ENCODE results near the gene BAIAP2. TPM values are rescaled to one million over a fixed set of nuclear protein-coding genes. Genes with fewer than 3 reads are reported as not detected.

BAIAP2 gene
- total RNA-seq, 2 donors from 2014 or later, result 9.9 to 15.6 TPM

- Histone ChIP-seq H3K27me3 (replicated peaks; ENCODE audit: insufficient read depth) (no peaks in the 10 kb centered on the region), H3K27ac (no peak overlapping the region), H3K9me3 (no peaks in the 10 kb centered on the region), H3K36me3 (no peaks in the 10 kb centered on the region), H3K4me1 (ENCODE audit: control insufficient read depth in 1 of 2, low read depth in 2 of 2) (peaks cover 13 to 36% of the 10 kb centered on the region in 2 donors), H3K4me3 (no peak overlapping the region)
- DNase-seq (ENCODE audit: low spot score) (no peak), ATAC-seq (ENCODE audit: insufficient number of reproducible peaks, low FRiP score, low read depth) (no peak)
- TF ChIP-seq CTCF (IDR thresholded peaks at IDR 0.05), result no peak
Measured at GRCh38 chr17:81093619-81094508, 58.9 kb downstream of the BAIAP2 start.

- no peaks in the 10 kb centered on the region for H3K27me3 ChIP-seq (replicated peaks; ENCODE audit: insufficient read depth)
- peak overlapping the region; percentile 44 for H3K4me3 ChIP-seq
- no peaks in the 10 kb centered on the region for H3K9me3 ChIP-seq
- peaks cover 13 to 36% of the 10 kb centered on the region in 2 donors for H3K4me1 ChIP-seq (ENCODE audit: control insufficient read depth in 1 of 2, low read depth in 2 of 2)
- DNase-seq (ENCODE audit: low spot score), result peak; percentile 78
- H3K36me3 ChIP-seq, result no peaks in the 10 kb centered on the region
- H3K27ac ChIP-seq, result no peak overlapping the region
- peak; percentile 71 for ATAC-seq (ENCODE audit: insufficient number of reproducible peaks, low FRiP score, low read depth)
- TF ChIP-seq CTCF (IDR thresholded peaks at IDR 0.05), result no peak
Measured at GRCh38 chr17:81094509-81095382, 59.8 kb downstream of the BAIAP2 start.

DNA sequence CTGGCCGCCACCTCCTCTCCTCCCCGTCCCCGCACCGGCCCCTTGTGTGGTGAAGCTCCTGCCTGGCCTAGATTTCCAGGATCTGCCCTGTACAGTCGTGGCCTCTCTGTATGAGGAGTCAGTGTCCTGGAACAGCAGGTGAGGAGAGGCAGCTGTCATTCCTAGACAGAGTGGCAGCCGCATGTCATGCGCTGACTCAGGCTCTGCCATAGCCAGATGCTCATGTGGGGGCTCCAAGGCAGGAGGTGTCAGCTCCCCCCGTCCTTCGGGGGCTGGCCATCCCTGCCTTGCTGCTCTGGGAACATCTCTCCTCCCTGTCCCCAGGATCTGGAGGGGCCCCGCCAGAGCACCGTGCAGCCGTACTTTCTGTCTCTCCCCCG is 60.4 kb downstream of the BAIAP2 start:
- TF ChIP-seq CTCF (IDR thresholded peaks at IDR 0.05), result no peak
- H3K36me3 ChIP-seq, result no peaks in the 10 kb centered on the region
- H3K27me3 ChIP-seq (replicated peaks; ENCODE audit: insufficient read depth), result no peaks in the 10 kb centered on the region
- ATAC-seq (ENCODE audit: insufficient number of reproducible peaks, low FRiP score, low read depth), result no peak
- no peak for DNase-seq (ENCODE audit: low spot score)
- peaks cover 13 to 36% of the 10 kb centered on the region in 2 donors for H3K4me1 ChIP-seq (ENCODE audit: control insufficient read depth in 1 of 2, low read depth in 2 of 2)
- no peak overlapping the region for H3K27ac ChIP-seq
- peak overlapping the region; percentile 44 for H3K4me3 ChIP-seq
- no peaks in the 10 kb centered on the region for H3K9me3 ChIP-seq

DNA sequence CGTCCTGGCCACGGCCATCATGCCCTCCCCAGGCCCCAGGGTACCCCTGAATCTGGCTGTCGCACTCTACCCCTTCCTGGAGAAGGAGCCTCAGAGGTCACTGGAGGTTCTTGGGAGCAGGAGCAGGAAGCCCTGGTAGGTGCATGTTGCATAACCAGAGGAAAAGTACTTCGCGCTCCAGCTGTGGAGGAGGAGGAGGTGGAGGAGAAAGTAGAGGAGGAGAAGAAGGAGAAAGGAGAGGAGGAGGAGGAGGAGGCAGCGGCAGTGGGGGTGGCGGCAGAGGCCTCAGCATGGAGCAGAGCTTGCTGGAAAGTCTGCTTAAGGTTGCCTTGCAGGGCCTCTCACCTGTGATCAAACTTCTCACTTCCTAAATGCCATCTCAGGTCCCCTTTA is 61.8 kb downstream of the BAIAP2 start:
- no peak overlapping the region for H3K4me3 ChIP-seq
- H3K9me3 ChIP-seq, result no peaks in the 10 kb centered on the region
- peaks cover 13 to 36% of the 10 kb centered on the region in 2 donors for H3K4me1 ChIP-seq (ENCODE audit: control insufficient read depth in 1 of 2, low read depth in 2 of 2)
- H3K36me3 ChIP-seq, result no peaks in the 10 kb centered on the region
- DNase-seq (ENCODE audit: low spot score) (no peak), ATAC-seq (ENCODE audit: insufficient number of reproducible peaks, low FRiP score, low read depth) (no peak)
- H3K27me3 ChIP-seq (replicated peaks; ENCODE audit: insufficient read depth), result no peaks in the 10 kb centered on the region
- H3K27ac ChIP-seq, result no peak overlapping the region
- no peak for TF ChIP-seq CTCF (IDR thresholded peaks at IDR 0.05)
